A172 (cell line): ENCODE results near the gene LRRC19. TPM values are rescaled to one million over a fixed set of nuclear protein-coding genes. Genes with fewer than 3 reads are reported as not detected.

ENCODE experiments used
- DNase-seq: peaks from one replicate; pipeline ENCODE4 v3.0.0-alpha.2; 2015; ENCODE audit warnings: low spot score
- total RNA-seq: library from RNA; depleted of rRNA; stranded (reverse); fragments of >200 nt; shearing (Covaris generic); gene quantifications from 2 replicates; pipeline ENCODE4 v1.2.3, GENCODE V29; 2014; rRNA removed

LRRC19 gene, protein sequence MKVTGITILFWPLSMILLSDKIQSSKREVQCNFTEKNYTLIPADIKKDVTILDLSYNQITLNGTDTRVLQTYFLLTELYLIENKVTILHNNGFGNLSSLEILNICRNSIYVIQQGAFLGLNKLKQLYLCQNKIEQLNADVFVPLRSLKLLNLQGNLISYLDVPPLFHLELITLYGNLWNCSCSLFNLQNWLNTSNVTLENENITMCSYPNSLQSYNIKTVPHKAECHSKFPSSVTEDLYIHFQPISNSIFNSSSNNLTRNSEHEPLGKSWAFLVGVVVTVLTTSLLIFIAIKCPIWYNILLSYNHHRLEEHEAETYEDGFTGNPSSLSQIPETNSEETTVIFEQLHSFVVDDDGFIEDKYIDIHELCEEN
- not detected in 2 replicates for total RNA-seq

DNA sequence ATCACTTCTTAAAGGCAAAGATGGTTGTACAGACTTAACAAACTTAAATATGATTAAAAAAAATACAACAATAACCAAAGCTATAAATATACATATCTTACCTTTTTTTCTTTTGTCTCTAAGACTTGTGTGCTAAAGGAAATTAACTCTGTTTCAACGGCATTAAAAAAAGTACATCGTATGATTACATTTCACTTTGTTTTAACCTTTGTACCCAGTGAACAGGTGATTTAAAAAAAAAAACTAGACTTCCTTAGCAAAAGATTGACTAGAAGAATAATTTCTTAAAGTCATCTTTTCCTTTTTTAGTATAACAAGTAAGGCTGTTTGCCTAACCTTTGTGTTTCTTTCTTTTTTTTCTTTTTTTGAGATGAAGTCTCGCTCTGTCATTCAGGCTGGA is at the start of gene LRRC19:
LRRC19 (minus strand) TSS at position 182 of the 400 bp plus-strand sequence. CDS start 5,978 bp downstream, outside the sequence.
- DNase-seq = no peak

DNA sequence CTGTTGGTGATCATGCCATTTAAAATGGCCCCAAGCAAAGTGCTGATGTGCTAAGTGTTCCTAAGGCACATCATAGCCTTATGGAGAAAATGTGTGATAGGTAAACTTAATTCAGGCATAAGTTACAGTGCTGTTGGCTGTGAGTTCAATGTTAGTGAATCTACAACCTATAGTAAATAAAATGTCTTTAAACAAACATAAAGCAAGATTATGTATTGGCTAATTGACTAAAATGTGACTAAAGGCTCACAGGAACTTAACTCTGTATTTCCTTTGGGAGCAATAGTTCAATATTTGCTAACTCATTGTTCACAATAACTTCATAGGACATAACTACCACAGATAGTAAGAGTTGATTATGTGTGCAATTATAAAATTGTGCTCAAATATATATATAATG is 49.4 kb upstream of the LRRC19 start:
- no peak for DNase-seq

DNA sequence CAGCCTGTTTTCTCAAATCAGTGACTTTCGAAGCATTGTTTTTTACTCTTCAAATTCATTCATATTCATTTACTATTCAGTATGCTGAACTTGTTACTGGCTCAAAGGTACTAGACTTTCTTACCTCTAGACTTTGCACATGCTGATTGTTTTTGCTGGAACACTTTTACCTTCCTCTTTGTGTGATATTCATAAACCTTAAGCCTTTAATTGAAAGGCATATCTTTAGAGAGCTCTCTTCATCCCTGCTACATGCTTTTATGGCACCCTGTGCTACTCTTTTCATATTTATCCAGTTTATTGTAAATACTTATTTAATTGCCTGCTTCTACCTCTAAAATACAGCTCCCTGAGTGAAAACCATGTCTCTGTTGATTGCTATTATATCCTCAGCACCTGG is 48.7 kb upstream of the LRRC19 start:
- no peak for DNase-seq

DNA sequence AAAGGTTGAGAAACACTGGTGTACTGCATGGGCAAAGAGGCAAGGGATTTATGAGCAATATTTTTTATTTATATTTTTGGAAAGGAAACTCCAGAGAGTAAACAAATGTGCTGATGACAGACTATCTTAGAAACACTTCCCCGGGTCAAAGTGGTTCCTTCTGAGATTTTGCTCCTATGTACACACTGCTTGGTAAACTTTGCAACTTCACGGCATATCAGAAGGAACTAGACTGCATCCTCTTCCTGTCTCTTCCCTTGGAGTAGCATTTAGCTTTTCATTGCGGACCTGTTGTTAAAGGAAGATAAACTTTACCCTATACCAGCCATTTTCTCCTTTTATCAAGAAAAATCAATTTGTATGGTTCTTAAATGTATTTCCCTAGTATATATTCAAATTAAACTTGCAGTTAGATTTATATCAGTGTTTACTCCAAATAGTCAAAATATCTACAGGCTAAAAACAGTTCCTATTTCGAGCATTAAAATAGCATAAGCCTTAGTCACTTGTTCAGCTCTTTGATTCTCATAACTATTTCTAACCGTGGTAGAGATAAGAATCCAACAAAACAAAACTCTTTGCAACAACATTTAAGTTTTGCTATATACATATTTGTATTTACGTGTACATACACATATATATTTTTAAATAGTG is 48.0 kb upstream of the LRRC19 start:
- peak; percentile 14 for DNase-seq

DNA sequence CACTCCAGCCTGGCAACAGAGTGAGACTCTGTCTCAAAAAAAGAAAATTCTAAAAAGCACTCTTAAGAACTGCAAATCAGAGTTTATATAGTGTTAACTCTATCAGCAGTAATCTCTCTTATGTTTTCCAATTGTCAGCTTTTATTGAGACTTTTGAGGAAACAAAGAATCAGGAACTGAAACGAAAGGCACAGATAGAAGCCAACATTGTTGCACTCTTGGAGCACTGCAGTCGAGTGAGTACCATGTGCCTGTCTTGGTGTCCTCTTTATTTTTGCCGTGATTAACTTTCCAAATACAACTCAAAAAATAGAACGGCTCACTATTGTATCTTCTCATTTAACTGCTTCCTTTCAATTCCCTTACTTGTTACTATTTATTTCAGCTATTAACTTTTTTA is 41.7 kb upstream of the LRRC19 start:
- DNase-seq = no peak

DNA sequence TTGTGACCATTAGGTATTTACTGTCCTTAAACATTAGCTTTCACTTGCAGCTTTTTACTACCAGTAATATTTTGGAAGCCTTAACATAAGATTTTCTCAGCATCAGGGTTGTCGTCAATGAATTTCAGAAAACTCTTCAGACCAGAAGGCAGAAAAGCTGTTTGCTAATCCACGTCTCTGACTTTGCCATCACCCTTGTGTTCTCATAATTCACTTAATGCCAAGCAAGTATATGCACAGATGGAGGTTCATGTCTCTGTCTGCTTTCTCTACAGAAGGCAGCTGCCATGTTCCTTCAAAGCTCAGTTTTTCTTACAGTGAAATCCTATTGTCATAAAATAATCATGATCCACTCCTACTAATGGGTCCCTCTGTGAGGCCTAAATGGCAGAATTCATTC is 37.7 kb upstream of the LRRC19 start:
- DNase-seq = no peak

DNA sequence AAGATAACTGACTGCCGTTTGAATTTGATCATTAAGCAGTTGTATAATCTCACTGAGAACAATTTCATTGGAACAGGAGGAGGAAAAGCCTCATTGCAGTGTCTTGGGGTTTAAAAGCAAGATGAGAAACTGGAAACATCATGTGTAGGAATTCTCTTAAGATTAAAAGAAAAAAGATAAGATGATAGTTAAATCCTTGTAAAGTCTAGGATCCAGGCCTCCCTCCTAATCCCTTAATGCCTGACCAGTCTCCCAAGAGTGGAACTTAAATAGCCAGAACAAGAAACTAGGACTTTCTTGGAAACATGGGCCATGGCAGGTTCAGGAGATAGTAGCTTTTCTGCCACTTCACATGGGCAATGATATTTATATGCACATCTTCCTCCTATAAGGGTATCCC is 37.0 kb upstream of the LRRC19 start:
- no peak for DNase-seq

DNA sequence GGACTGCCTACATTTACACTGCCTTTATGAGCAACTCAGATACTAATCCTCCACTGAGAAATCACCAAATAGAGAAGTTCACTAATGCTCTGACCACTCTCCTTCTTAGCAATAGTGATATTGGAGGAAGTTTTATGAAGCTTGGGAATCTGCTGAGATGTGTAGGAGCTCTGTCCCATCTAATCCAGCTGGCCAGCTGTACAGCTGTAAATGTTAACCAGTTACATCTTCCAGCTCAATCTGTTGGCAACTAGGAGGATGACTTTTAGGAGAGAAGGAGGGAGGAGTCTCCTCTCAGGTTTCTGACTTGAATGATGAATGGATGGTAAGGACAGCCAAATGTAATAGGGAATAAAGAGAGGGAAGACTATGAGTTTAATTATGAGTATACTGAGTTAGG is 36.3 kb upstream of the LRRC19 start:
- DNase-seq = no peak

DNA sequence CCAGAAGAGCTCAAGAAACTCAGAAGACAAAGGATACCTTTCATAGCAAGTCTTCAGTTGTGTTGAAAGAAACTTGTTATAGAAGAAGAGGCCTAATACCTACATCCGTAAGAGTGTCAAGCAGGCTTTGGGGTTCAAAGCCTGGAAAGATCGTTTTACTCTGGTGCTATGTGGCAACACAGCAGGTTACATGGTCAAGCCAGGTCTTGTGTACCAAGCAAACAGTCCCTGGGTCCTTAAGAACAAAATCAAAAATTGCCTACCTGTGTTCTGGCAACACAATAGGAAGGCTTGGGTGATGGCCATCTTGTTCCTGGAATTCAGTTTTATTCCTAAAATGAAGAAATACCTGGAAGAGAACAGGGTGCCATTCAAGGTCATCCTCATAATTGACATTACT is 32.0 kb upstream of the LRRC19 start:
- DNase-seq = no peak

DNA sequence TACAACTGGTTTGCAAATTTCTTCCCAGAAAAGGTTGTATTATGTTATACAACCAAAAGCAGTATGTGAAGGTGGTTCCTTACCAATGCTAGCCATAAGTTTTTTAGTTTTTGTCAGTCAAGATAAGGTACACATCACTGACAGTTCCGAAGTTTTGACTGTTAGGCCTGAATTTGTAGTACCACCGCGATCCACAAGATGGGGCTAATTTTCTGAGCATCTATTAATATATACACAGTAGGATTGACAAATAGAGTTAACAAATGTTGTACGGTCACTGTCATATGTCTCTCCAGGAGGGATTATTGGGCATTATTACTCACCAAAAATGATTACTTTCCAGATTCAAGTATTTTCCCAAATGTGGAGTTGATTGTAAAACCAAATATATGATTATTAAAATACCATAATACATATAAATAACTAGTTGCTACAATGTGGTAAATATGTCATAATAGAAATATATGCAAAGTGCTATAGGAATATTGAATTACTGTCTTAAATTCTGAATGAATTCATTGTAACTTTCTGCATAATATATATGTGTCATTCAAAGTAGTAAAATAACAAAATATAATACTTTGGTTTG is 28.4 kb upstream of the LRRC19 start:
- DNase-seq = peak; percentile 36

DNA sequence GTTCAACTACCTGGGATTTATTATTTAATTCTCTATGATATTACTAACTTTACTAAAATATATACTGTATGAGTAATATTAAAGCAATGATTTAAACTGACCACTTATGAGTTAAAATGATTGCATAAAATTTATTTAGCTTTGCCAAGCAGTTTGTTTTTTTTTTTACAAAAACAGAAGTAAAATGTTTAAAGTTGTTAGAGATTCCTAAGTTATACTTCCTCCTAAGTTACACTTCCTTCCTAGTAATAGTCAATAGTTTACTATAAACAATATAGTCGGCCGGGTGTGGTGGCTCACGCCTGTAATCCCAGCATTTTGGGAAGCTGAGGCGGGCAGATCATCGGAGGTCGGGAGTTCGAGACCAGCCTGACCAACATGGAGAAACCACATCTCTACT is 23.7 kb upstream of the LRRC19 start:
- no peak for DNase-seq

DNA sequence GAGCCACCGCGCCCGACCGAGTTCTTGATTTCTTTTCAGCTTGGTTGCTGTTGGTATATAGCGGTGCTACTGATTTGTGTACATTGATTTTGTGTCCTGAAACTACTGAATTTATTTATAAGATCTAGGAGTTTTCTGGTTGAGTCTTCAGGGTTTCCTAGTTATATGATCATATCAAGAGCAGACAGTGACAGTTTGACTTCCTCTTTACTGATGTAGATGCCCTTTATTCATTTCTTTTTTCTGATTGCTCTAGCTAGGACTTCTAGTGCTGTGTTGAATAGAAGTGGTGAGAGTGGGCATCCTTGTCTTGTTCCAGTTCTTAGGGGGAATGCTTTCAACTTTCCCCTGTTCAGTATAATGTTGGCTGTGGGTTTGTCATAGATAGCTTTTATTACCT is 17.4 kb upstream of the LRRC19 start:
- no peak for DNase-seq

DNA sequence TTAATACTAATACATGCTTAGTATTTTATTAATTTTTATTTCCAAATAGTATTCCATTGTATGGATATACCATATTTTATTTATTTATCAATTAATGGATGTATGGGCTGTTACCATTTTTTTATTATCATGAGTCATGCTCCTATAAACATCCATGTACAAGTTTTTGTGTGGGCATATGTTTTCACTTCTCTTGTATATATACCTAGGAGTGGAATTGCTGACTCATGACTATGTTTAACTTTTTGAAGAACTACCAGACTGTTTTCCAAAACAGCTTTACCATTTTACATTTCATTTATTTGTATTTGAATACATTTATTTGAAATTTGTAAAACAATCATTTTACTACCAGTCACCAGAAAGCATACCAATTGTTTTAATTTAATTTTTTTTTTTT is 14.1 kb upstream of the LRRC19 start:
- DNase-seq = no peak

DNA sequence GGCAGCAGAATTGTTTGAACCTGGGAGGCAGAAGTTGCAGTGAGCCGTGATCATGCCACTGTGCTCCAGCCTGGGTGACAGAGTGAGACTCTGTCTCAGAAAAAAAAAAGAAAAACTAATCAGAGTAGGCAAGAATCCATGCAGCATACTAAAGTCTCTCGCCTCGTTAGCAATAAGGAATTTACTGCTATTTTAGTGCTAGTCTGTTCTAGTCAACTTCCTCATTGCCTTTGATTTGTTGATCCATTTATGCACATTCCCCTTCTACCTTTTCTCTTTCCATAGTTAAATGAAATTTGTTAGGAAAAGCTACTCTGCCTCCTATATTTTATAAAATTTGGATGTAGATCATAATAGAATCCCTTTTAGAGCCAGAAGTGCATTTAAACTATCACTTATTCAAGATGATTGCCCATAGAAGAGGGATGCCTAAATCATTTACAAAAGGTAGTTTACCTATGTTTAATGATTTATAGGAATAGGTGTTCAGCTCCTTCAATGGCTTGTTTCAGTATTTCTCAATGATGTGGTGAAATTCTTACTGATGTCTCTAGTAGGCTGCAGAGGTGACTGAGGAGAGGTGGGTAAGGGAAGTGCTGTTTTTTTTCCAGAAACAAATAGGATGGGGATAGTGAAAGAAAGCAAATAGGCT is 1.9 kb downstream of the LRRC19 start:
- no peak for DNase-seq

DNA sequence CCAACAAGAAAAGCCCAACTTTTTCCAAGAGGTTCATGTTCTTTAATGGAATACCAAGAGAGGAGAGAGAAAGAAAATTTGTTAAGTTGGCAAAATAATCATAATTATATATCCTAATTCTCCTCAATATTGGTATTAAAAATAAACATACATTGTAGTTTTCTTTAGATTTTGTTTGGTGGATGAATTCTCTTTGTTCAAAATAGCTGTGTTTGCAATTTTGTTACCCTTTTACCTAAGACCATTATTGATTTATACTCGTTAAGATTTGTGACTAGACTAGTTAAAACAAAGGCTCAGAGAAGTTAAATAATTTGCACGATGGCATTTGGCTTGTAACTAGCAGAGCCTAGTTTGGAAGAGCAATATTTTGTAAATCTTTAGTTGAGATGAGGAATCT is 9.7 kb downstream of the LRRC19 start:
- DNase-seq = no peak

DNA sequence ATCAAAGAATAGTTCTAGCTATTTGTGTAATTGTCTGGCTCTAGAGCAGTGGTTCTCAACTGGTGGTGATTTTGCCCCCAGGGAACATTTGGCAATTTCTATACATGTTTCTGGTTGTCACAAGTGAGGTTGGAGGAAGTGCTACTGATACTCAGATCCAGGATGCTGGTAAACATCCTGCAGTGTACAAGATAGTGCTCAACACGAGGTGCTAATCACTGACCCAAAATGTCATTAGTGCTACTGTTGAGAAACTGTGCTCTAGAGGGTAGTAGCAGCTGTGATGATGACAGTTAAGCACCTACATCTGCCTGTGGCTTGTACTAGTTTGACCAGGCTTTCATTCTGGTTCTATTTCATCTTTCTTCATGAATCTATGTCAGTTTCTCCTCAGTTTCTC is 22.1 kb downstream of the LRRC19 start:
- DNase-seq = no peak

DNA sequence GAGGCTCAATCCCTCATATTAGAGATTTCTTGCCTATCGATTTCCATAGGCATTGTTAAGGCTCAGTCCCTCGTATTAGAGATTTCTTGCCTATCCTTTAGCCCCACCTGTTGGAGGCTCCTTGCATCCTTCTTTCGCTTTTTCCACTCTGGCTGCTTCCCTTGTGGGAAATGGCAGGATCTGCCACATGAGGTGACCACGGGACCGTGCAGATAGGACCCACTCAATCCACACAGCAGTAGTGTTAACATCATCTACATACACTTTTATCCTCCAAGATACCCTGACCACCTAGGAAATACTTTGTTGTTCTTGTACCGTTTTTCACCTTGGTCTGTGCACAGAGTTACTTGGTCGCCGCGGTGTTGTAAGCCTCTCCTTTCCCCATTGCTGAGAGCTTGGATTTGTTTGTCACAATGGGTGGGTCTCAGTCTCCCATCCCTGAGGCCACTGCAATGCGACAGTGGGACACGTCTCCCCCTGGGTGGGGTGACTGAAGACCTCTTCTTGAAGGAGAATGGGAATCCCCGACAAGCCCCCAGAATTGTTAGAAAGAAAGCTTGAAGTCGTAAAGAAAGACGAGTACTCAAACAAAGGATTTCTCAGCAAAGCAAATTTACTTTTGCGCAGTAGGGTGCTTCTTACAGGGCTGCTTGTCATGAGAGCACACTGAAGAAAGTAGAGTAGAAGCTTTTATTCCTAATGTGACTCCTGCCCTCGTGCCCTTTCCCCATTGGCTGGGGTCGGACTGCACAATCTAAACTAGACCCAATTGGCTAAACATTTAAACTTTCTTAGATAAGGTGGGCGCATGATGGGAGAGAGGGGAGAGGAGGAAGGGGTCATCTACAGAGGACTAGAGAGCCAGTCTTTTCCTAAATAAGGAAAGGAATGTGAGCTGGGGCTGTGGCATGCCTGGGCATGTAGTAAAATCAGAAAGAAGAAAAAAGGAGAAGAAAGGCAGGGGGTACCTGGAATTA is 29.5 kb downstream of the LRRC19 start:
- peak; percentile 65 for DNase-seq

DNA sequence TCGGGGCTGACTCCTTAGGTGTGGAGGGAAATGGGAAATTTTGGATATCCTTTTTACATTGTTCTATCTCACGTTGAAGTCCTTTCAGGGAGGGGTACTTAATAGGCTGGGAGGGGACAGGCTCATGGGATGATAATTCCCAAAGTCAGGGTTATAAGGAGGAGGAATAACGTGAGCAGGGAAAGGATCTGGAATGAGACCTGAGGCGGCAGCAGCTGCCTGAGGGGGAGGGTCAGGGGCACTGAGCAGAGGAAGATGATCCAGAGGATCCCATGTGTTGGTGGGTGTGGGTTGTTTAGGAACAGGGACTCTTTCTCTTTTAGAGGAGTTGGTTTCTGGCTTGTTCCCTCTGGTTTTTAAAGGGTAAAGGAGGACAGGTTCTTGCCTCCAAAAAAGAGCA is 30.5 kb downstream of the LRRC19 start:
- no peak for DNase-seq

DNA sequence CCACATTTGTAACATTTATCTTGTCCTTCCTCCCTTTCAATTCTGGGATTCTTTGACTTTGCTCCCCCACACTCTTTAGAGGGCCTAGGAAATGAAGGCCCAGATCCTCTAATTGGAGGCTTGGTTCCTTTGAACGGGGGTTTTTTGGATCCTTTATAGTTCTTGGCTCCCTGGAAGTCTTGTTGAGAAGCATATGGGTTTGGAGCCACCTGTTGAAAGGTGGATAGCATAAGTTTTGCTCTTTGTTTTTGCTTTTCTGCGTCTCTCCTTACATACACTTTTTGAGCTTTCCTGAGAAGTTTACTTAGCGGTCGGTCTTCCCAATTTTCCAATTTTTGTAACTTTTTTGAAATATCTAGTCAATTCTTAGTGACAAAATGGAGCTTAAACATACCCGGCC is 31.5 kb downstream of the LRRC19 start:
- no peak for DNase-seq

DNA sequence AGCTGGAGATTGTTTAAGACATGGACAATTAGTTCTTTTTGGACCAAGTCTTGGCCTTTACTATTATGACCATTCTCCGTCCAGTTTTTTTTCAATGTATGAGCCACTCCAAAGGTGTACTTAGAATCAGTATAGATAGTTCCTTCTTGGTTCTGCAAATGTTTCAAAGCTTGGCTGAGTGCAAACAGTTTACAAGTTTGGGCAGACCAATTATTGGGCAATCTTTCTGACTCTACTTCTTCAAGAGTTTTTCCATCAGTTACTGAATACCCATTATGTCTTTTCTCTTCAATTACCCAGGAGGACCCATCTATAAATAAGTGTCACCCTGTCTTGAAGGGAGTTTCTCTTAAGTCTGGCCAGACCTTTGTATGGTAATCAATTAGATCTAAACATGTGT is 33.8 kb downstream of the LRRC19 start:
- DNase-seq = no peak

DNA sequence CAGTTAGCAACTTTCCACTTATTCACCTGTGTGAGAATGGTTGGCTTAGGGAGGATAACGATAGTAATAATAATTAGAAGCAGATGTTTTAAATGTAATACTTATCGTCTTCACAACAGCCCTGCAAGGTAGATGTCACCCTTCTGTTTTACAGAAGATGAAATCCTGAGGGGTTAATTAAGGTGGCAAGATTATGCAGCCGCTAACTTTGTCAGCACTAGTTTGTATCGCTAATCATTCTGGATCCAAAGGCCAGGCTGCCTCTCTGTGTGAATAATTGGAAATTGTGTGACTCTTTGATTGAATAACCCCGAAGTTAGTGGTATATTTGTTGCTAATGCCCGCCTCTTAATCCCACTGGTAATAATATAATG is 48.6 kb downstream of the LRRC19 start:
- peak; percentile 37 for DNase-seq
